Activated effector memory CD4-positive, alpha-beta T cell treated with anti-CD3 and anti-CD28 coated beads, Interleukin-2, amount 50 U/mL, for 16 hours (primary cell): Measurements from ENCODE around the gene NR2C2AP.

Source experiments
- DNase-seq: peaks from one replicate; pipeline ENCODE4 v3.0.0-alpha.2; 2020

The NR2C2AP gene

DNA sequence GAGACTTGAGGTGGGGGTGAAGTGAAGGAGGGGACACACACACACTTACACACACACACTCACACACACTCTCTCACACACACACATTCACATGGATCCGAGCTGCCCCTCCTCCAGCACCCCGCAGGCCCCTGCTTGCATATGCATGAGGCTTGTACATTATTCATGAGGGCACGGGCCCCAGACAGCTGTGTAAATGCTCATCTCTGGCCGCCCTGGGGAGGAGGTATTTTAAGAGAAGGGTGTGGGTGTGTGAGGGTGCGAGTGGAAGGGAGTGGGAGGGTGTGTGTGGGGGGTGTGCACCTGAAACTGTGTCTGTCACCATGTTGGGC lies 10.9 kb upstream of the NR2C2AP start:
- DNase-seq: no peak

DNA sequence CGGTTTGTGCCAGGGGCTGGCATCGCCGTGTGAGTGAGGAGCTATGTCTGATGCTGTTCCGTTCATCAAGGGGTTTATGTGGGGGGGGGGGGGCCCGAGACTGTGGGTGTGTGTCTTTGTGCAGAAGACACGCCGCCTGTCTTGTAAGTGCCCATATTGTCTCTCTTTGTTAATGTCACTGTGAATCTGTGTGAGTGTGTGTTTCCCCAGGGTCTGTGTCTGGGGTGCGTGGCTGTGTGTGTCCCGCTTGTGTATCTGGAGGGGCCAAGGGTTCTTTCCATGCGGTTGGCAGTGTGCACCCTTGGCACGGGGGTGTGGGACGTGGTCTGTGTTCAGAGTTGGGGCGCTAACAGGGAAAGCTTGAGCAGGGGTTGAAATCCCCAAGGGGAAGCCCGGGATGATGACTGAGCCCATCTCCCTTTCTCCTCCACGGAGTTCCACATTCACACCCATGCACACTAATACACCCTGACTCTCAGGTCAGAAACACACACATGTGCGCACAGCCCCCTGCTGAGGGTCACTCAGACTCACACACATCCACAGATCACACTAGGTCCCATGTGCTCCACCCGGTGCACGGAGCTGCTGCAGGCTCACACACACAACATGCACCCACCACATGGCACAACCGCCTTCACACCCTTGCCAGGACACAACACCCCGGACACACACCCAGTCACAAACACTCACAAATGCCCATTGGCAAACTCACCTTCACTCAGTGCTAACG lies 10.4 kb upstream of the NR2C2AP start:
- no peak for DNase-seq

DNA sequence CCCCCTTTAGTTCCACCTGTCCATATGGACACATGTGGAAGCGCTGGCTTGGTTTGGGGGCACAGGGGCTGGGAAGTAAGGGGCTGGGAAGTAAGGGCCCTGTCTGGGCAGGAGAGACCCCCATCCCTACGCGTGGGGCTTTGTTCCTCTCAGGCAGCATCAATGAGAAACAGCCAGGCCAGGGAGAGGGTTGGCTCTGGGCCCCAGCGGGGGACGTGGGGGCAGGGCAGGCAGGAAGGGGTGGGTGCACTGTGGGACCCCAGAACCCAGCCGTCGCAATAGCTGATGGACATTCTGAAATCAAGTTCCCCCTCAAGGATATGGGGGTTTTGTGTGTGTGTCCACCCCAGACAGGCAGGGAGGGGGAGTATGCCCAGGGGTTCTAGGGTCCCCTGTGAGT lies 9.7 kb upstream of the NR2C2AP start:
- DNase-seq: no peak

DNA sequence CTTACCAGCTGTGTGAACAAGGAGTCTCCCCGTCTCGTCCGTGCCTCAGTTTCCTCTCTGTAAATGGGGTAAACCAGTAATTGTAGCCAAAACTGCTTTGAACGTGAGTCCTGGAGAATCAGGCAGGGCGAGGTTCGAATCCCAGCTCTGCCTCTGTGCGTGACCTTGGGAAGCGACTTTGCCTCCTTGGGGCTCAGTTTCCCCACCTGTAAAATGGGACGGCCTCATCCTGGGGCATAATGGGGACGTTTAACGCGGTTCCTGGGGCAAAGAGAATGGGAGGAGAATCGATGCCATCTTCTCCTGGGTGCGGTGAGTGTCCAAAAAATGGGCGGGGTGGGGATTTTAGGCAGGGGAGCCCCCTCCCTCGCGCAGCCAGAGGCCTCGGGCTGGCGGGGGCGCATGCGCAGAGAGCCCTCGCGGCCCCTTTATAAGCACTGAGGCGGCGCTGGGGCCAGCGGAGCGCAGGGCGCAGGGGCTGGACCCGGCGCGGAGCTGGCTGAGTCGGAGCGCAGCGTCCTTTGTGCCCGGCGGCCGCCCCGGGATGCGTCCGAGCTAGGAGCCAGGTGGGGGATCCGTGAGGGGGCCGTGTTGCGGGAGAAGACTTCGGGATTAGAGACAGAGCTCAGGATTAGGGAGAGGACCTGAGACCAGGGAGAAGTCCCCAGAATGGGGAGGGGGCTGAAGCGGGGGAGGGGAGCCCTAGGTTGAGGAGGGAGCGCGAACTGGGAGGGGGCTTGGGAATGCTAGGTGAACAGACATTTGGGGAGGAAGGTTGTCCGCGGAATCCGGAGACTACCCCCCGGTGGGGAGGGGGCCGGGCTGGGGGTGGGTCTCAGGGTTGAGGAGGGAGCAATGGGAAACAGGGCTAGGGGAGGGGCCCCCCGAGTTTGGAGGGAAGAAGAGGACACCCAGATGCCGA lies 8.5 kb upstream of the NR2C2AP start, which contains the start of gene NCAN:
Gene NCAN (plus strand): TSS at position 460 of the 922 bp plus-strand sequence. CDS start 4,996 bp downstream, outside the sequence.
- no peak for DNase-seq

DNA sequence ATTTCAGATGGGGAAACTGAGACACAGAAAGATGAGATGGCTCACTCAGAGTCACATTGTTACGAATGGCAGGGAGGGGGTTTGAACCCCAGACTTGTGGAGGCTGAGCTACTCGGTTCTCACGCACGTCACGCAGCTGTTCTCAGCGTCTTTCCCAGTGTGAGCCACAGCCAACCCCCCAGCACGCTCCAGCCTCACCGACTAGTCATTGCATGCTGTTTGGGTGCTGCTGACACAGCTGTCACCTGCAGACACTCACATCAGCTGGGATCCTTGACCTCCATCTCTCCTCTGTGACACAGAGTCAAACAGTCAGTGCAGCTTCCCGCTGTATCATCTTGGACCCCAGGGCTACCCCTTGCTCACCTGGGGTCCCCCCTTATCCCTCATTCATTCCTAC lies 6.2 kb upstream of the NR2C2AP start:
- no peak for DNase-seq

DNA sequence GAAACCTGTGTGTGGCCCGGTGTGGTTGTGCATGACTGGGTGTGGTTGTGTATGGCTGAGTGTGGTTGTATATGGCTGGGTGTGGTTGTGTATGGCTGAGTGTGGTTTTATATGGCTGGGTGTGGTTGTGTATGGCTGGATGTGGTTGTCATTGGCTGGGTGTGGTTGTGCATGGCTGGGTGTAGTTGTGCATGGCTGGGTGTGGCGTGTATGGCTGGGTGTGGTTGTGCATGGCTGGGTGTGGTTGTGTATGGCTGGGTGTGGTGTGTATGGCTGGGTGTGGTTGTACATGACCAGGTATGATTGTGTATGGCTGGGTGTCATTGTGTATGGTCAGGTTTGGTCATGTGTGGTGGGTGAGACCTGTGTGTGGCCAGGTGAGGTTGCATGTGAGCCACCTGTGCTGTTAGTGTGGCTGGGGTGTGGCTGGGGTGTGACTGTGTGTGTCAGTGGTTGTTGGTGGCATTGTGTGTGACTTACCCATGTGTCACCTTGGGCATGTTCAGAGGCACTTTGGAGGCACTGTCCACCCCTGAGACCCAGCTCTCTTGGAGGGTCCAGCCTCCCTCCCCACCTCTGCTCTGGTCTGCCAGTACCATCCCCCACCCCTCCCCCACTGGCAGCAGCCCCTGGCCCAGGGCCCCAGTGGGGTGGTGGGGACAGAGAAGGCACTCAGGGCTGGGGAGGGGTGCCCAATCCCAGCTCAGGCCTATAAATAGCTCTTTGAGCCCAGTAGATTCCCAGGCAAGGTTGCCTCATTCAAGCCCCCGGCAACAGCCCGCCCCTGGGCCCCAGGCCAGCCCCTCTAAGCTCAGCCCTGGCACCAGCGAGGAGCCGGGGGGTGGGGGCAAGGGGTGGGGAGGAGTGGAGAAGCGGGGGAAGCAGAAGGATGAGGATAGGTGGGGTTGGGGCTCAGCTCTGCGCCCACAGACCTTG lies 4.7 kb upstream of the NR2C2AP start:
- no peak for DNase-seq

DNA sequence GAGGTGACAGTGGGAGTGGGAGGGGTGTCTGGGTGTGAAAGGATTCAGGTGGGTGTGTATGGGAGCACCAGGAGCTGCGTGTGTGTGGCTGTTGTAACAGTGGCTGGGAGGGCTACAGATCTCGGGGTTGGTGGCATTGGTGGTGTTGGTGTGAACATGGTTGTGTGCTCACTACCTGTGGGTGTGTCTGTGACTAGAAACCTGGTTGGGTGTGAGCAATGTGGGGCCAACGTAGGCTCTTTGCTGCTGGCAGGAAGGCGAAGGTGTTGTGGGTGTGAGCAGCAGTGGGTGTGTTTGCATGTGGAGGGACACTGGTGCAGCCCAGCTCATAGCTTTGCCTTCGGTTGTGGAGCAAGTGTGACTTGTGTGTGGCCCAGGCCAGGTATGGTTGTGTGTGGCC lies 3.7 kb upstream of the NR2C2AP start:
- no peak for DNase-seq

DNA sequence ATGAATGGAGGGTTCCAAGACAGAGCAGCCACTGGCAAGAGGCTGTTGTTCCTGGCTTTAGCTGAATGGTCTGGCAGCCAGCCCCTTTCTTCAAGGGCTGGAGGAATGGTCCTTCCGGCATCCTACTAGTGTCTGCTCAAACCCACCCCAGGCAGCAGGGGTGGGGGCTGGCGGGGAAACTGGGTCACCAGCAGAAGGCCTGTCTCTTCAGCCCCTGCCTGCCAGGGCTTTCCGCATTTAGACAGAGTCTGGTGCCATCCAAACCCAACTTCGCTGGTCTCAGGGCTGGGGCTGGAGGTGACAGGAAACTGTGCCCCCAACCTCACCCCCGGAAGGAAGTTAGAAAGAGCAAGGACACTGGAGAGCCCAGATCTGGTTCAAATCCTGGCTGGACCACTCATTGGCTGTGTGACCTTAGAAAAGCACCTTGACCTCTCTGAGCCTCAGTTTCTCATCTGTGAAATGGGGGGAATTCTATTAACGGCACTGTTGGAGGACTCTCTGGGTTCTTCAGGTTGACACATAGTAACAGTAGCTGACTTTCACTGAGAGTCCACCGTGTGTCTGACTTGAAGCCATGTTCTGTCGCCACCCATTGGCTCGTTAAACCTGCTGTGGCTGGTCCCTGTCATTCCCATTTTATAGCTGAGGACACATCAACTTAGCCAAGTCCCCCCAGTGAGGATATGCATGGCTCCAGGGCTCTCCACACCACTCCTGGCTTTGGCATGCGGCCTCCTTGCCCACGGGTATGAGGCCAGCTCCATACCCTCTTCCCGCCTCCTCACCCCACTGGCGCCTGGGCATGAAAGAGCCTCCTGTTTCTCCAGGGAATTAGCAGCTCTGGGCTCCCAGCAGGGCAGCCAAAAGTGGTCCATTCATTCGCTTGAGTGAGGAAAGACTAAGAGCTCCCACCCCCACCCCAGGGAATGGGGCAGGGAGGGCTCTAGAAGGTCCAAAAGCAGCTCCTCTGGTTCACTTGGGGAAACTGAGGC lies 2.5 kb upstream of the NR2C2AP start:
- DNase-seq: no peak

DNA sequence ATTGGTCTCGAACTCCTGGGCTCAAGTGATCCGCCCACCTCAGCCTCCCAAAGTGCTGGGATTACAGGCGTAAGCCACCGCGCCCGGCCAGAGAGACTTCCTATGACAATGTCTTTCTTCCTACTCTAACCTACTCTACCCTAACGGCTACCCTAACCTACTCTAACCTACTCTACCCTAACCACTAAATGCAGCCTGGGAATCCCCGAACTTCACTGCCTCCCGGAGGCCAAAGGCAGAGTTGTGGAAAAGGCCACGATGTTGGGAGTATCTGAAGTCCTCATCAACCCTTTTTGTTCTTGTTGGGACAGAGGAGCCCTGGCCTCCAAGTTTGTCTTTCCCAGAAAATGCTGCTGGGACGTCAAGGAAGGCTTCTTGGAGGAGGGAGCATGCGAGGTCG lies 967 bp upstream of the NR2C2AP start:
- no peak for DNase-seq

DNA sequence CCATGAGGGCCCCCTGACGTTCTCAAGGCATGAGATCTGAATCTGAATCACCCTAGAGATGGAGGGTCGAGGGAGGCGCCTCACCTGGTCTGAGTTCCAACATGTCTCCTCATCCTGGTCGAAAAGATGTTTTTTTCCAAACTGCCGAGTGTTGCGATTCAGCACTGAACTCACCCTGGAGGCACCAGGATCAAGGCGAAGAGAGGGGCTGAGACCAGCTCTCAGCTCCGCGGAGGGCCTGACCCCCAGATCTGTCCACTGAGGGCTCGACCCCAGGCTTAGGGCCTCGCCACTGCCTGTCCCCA lies 555 bp downstream of the NR2C2AP start:
- no peak for DNase-seq

DNA sequence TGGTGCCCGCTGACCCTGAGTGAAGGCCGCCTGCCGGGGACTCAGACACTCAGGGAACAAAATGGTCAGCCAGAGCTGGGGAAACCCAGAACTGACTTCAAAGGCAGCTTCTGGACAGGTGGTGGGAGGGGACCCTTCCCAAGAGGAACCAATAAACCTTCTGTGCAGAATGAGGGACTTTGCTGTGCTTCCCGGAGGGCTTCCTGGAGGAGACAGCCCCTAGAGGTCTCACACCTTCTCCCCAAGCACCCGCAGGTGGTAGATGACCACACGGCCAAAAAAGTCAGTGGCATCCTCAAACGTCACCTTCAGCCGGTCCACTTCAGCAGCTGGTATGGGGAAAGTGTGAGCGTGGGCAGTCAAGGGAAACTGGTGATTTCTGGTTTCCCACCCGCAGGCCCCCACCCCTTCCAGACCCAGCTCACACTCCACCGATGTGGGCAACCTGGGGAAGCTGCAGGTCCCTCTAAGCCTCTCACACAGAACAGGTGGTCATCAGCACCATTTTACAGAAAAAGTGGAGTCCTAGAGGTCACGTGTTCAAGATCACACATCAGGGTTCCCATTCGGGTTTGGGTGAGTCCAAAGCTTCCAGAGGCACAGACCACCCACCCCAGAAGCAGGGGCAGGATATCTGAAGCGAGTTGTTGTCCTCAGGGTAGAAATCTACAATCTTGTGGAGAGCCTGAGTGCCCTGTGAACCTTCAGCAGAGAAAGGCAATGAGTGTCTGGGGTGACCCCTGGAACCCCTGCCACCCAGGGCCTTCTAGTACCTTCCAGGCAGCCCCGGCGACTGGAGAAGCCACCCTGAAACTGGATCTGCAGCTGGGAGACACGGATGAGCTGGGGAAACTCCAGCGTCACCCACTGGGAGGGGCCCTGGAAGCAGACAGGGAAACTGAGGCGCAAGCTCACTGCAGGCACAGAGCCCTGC lies 1.2 kb downstream of the NR2C2AP start:
- DNase-seq: no peak

DNA sequence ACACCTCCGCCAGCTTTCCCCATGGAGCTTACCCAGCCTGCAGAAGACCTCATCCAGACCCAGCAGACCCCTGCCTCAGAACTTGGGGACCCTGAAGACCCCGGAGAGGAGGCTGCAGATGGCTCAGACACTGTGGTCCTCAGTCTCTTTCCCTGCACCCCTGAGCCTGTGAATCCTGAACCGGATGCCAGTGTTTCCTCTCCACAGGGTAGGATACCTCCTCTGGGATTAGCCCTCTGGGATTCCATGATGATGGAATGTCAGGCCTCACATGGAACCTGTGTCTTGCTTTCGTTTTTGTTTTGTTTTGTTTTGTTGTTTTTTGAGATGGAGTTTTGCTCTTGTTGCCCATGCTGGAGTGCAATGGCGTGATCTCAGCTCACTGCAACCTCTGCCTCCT lies 9.3 kb downstream of the NR2C2AP start:
- no peak for DNase-seq

DNA sequence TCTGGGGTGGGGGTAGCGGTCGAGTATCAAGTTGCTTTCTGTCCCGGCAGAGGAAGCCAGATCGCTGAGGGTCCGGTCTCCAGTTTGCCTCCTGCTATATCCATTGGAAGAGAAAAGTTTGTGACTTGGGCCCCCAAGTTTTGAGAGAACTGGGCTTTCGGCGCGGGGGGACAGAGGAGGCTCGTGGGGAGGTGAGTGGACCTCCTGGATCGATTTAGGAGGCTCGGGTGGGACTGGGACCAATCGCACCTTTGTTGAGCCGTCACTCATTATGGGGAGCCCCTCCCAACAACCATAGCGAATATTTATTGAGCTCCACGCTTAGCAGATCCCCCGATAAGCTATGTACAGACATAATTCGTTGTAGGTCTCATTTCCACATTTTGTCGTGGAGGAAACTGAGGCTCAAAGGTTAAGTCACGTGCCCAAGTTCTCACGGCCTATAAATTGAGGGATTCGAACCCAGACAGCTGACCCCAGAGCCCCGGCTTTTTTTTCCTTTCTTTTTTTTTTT lies 10.2 kb downstream of the NR2C2AP start:
- no peak for DNase-seq

DNA sequence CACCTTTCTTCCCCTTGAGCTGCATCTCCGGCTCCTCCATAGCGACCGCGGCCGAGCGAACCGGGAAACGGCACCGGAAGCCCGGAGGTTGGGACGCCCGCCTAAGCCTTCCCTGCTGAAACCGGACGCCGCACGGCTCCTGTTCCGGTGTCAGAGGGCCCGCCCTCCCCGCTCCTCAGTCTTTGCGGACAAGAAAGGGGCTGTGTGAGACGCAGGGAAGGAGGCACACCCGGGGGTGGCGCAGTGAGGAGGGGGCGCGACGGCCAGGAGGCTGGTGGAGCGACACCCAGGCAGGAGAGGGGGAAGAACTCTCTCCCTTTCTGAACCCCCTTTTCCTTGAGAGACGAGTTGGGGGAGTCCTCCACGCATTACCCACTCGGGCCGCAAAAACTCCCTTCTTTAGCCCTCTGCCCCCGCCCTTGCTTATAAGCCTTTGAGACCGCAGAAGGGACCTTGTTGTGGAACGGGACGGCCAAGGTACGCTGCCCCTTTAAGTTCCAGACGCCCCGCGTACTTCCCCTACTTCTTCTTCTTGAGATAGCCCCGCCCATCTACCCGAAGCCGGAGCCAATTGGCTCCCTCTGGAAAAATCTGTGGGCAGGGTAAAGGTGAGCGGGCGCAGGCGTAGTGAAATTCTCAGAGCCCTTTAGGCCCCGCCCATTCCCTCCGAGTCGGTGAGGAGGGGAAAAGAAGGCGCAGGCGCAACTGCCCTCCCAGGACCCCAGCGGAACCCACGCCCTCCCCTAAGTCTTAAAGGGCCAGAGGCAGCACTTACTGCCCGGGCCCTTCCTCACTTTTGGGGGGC lies 10.9 kb downstream of the NR2C2AP start, which contains the start of the genes BORCS8 and RFXANK:
Gene BORCS8 (minus strand): TSS at position 75 of the 805 bp plus-strand sequence. CDS start 35 bp downstream, at position 40.
Gene RFXANK (plus strand): TSS at position 181 of the 805 bp plus-strand sequence. CDS start 1,689 bp downstream, outside the sequence.
- peak; percentile 99 for DNase-seq

DNA sequence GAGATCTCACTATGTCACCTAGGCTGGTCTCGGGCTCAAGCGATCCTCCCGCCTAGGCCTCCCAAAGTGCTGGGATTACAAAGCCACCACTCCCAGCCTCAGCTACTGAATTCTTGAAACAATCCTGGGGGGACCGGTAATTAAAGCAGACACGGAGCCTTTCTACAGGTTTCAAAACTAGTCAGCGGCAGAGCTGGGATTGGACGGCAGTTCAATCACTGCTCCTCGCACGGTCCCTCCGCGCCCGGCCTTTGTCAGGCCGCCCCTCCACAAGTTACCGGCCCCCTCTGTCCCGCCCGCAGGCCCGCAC lies 11.5 kb downstream of the NR2C2AP start:
- no peak for DNase-seq

DNA sequence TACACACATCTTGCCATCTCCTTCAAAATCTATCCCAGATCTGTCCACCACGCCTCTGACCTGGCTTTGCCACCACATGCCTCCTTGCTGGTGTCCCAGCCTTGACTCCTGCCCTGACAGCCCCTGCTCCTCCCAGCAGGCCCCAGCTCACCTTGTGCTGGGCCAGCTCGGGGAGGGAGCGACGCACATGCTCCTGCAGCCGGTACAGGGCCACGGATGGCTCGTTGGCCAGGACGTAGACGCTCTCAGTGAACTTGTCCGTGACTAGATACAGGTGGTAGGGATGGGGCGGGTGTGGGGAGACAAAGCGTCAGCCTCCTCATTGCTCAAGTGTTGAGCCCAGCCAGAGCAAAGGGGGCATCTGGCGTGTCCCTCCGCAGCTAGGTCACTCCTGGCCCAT lies 16.5 kb downstream of the NR2C2AP start:
- DNase-seq: no peak

DNA sequence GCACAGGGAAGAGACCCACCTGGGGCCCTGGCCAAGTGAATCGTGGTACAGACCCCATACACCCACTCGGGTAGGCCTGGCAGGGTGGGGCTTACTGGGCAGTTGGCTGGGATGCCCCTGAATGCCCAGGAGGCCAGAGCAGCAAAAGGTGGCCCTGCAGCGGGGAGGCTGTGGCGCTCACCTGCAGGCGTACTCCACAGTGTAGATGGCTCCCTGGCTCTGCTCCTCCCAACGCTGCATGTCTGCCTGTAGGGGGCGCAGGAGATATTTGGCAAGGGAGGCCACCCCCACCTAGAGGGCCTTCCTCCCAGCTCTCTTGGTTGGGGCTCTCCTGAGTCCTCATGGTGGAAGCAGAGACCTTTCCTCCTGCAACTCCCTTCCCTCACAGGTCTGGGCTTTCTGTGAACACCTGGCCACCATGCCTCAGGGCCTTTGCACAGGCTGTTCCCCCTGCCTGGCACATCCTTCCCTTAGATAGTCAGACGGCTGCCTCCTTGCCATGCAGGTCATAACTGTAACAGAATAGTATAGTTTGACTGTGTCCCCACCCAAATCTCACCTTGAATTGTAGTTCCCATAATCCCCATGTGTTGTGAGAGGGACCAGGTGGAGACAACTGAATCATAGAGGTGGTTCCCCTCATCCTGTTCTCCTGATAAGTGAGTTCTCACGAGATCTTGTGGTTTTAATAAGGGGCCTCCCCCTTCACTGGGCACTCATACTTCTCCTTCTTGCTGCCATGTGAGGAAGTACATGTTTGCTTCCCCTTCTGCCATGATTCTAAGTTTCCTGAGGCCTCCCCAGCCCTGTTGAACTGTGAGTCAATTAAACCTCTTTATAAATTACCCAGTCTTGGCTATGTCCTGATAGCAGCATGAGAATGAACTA lies 17.1 kb downstream of the NR2C2AP start:
- peak; percentile 88 for DNase-seq

DNA sequence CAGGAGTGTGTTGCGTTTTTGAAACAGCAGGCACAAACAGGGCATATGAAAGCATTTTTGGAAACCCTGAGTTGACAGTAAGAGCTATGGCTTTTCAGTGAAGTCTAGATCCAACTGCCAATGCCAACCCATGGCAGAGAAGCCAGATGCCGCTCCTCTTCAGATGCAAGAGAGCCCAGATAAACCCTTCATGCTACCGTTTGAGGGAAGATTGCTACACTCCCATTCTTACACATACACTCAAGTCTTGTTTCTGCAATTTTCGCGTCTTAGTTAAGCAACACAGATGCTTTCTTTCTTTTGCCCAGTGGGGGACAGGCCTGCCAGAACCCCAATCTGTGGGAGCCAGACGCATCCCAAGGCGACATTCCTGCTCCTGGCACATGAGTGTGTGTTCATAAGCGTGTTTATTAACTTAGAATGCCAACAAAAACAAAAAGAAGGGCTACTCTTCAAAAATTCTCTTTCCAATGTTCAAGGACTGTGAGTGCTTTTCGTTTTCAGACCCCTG lies 21.7 kb downstream of the NR2C2AP start:
- DNase-seq: no peak
